Peyer's patch (tissue), 4 donors: Measurements from ENCODE around the gene PGBD5.

Experiments
- POLR2A ChIP-seq, 2 donors: fragments of 450-650 bp; IDR thresholded peaks; one replicate each; pipeline ENCODE4 v1.5.1; 2017; ENCODE audit warnings: antibody characterized with exemption in 2 of 2, mild to moderate bottlenecking in 2 of 2, moderate library complexity in 2 of 2
- TF ChIP-seq, protein P1 (sequence below), 6 experiments: fragments of 450-650 bp in 4 of 6; fragments of 200-600 bp in 2 of 6; sonication (generic) in 1 of 6; IDR thresholded peaks; one replicate each; pipeline ENCODE4 v1.5.1; 2017 to 2019; ENCODE audit warnings: antibody characterized with exemption in 6 of 6, mild to moderate bottlenecking in 3 of 6, moderate library complexity in 1 of 6

DNA sequence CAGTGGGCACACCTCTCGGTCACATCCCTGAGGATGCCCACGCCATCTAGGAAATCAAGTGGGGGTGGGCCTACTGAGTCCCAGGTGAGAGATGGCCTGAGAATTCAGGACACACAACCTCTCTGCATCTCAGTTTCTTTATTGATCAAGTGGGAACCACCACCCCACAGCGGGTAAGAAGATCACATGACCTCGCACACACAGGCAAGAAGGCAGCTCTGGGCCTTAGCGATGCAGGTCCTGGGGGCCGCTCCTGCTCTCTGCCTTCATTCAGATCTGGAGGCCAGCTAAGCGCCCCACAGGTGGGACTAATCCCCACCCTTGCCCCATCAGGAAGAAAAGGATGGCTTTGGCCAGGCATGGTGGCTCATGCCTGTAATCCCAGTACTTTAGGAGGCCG is 63.2 kb downstream of the PGBD5 start:
- no peak for TF ChIP-seq POLR2A (IDR thresholded peaks at IDR 0.05)
- TF ChIP-seq, protein P1, sequence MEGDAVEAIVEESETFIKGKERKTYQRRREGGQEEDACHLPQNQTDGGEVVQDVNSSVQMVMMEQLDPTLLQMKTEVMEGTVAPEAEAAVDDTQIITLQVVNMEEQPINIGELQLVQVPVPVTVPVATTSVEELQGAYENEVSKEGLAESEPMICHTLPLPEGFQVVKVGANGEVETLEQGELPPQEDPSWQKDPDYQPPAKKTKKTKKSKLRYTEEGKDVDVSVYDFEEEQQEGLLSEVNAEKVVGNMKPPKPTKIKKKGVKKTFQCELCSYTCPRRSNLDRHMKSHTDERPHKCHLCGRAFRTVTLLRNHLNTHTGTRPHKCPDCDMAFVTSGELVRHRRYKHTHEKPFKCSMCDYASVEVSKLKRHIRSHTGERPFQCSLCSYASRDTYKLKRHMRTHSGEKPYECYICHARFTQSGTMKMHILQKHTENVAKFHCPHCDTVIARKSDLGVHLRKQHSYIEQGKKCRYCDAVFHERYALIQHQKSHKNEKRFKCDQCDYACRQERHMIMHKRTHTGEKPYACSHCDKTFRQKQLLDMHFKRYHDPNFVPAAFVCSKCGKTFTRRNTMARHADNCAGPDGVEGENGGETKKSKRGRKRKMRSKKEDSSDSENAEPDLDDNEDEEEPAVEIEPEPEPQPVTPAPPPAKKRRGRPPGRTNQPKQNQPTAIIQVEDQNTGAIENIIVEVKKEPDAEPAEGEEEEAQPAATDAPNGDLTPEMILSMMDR (IDR thresholded peaks at IDR 0.05), result no peak
